HG02981 (cell line): ENCODE measurements around the gene FGF14.

Experiments
- ATAC-seq: cut with Tn5 transposase; IDR thresholded peaks from one replicate; pipeline ENCODE4 v1.9.1; 2021; ENCODE audit warnings: mild to moderate bottlenecking, moderate library complexity; ENCODE audit not compliant: unreplicated experiment

FGF14 gene

GRCh38 chr13:102260256-102260655 lies 141.6 kb downstream of the FGF14 start:
- ATAC-seq = no peak

- ATAC-seq = no peak
These were observed 146.4 kb downstream of the FGF14 start for GRCh38 chr13:102255409-102255808.

- no peak for ATAC-seq
These were observed 150.0 kb downstream of the FGF14 start for GRCh38 chr13:102251817-102252216.

GRCh38 chr13:102250448-102250847 lies 151.4 kb downstream of the FGF14 start:
- ATAC-seq = no peak

- ATAC-seq = no peak
These were observed 157.1 kb downstream of the FGF14 start for GRCh38 chr13:102244607-102245227.

- no peak for ATAC-seq
These were observed 161.7 kb downstream of the FGF14 start for GRCh38 chr13:102240110-102240509.

- no peak for ATAC-seq
These were observed 164.6 kb downstream of the FGF14 start for GRCh38 chr13:102237230-102237629.

- no peak for ATAC-seq
These were observed 165.0 kb downstream of the FGF14 start for GRCh38 chr13:102236830-102237229.

GRCh38 chr13:102236341-102236740 lies 165.5 kb downstream of the FGF14 start:
- no peak for ATAC-seq

GRCh38 chr13:102235689-102236088 lies 166.2 kb downstream of the FGF14 start:
- ATAC-seq = no peak

- no peak for ATAC-seq
These were observed 167.2 kb downstream of the FGF14 start for GRCh38 chr13:102234618-102235017.

GRCh38 chr13:102233566-102234208 lies 168.2 kb downstream of the FGF14 start:
- no peak for ATAC-seq

GRCh38 chr13:102231479-102231878 lies 170.4 kb downstream of the FGF14 start:
- ATAC-seq = no peak

- ATAC-seq = no peak
These were observed 174.1 kb downstream of the FGF14 start for GRCh38 chr13:102227741-102228140.

- ATAC-seq = no peak
These were observed 175.3 kb downstream of the FGF14 start for GRCh38 chr13:102226591-102226990.

- no peak for ATAC-seq
These were observed 176.0 kb downstream of the FGF14 start for GRCh38 chr13:102225892-102226291.

- no peak for ATAC-seq
These were observed 181.1 kb downstream of the FGF14 start for GRCh38 chr13:102220681-102221228.

GRCh38 chr13:102214956-102215355 lies 186.9 kb downstream of the FGF14 start:
- ATAC-seq = no peak

- no peak for ATAC-seq
These were observed 189.1 kb downstream of the FGF14 start for GRCh38 chr13:102212729-102213128.

GRCh38 chr13:102208347-102208746 lies 193.5 kb downstream of the FGF14 start:
- ATAC-seq = no peak

GRCh38 chr13:102207680-102208342 lies 194.0 kb downstream of the FGF14 start:
- no peak for ATAC-seq

GRCh38 chr13:102203718-102204117 lies 198.1 kb downstream of the FGF14 start:
- ATAC-seq = no peak
